Peyer's patch (tissue), 4 donors: ENCODE data around the gene SHISA5.
"Not testable (repeated sequence)": the region's sequence is repeated elsewhere in the genome, so short reads cannot be mapped to it uniquely, and the experiment has no call there.

Source experiments
- POLR2A ChIP-seq, 2 donors: fragments of 450-650 bp; IDR thresholded peaks; one replicate each; pipeline ENCODE4 v1.5.1; 2017; ENCODE audit warnings: antibody characterized with exemption in 2 of 2, mild to moderate bottlenecking in 2 of 2, moderate library complexity in 2 of 2
- TF ChIP-seq, protein P1 (sequence below), 6 experiments: fragments of 450-650 bp in 4 of 6; fragments of 200-600 bp in 2 of 6; sonication (generic) in 1 of 6; IDR thresholded peaks; one replicate each; pipeline ENCODE4 v1.5.1; 2017 to 2019; ENCODE audit warnings: antibody characterized with exemption in 6 of 6, mild to moderate bottlenecking in 3 of 6, moderate library complexity in 1 of 6

DNA sequence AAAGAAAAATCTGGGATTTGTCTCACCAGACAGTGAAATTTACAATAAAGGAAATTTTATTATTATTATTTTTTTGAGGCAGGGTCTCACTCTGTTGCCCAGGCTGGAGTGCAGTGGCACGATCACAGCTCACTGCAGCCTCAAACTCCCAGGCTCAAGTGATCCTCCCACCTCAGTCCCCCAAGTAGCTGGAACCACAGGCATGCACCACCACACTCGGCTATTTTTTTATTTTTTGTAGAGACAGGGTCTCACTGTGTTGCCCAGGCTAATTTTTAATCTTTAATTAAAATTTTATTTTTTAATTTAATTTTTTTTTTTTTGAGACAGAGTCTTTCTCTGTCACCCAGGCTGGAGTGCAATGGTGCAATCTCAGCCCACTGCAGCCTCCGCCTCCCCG is 29.9 kb downstream of the SHISA5 start:
- TF ChIP-seq, protein P1, sequence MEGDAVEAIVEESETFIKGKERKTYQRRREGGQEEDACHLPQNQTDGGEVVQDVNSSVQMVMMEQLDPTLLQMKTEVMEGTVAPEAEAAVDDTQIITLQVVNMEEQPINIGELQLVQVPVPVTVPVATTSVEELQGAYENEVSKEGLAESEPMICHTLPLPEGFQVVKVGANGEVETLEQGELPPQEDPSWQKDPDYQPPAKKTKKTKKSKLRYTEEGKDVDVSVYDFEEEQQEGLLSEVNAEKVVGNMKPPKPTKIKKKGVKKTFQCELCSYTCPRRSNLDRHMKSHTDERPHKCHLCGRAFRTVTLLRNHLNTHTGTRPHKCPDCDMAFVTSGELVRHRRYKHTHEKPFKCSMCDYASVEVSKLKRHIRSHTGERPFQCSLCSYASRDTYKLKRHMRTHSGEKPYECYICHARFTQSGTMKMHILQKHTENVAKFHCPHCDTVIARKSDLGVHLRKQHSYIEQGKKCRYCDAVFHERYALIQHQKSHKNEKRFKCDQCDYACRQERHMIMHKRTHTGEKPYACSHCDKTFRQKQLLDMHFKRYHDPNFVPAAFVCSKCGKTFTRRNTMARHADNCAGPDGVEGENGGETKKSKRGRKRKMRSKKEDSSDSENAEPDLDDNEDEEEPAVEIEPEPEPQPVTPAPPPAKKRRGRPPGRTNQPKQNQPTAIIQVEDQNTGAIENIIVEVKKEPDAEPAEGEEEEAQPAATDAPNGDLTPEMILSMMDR (IDR thresholded peaks at IDR 0.05) = not testable (repeated sequence)
- TF ChIP-seq POLR2A (IDR thresholded peaks at IDR 0.05) = not testable (repeated sequence)
